Upper lobe of left lung (tissue), 4 donors: ENCODE data around the gene MYLK4.

Source experiments
- POLR2A ChIP-seq, 4 donors: fragments of 450-650 bp; IDR thresholded peaks; one replicate each; pipeline ENCODE4 v1.5.1; 2016 to 2017; ENCODE audit warnings: antibody characterized with exemption in 4 of 4, mild to moderate bottlenecking in 2 of 4
- POLR2AphosphoS5 ChIP-seq, 2 donors: sonication (generic); formaldehyde crosslinking; IDR thresholded peaks; one replicate each; pipeline ENCODE4 v1.5.1; 2017; ENCODE audit warnings: antibody characterized with exemption in 2 of 2

GRCh38 chr6:2794171-2794730 lies 43.5 kb upstream of the MYLK4 start:
- TF ChIP-seq POLR2AphosphoS5 (IDR thresholded peaks at IDR 0.05) (no peak), POLR2A (IDR thresholded peaks at IDR 0.05) (no peak)
